GM18951 (cell line): ENCODE results near the gene STXBP6.
"Not testable (repeated sequence)": the region's sequence is repeated elsewhere in the genome, so short reads cannot be mapped to it uniquely, and the experiment has no call there.

Experiments
- POLR2A ChIP-seq: IDR thresholded peaks from 4 replicates; pipeline ENCODE4 v1.6.1; 2011; ENCODE audit warnings: mild to moderate bottlenecking; ENCODE audit not compliant: insufficient read length, insufficient read depth; ENCODE audit errors: extremely low read depth
- in situ Hi-C: fragments of 300-500 bp; cut with MboI; formaldehyde crosslinking; loops from one replicate; pipeline ENCODE4 v1.12.0; 2022; ENCODE audit warnings: low sequenced_read_pairs, mixed read lengths, inconsistent platforms; ENCODE audit not compliant: unreplicated experiment

Gene STXBP6

GRCh38 chr14:24838945-24839616 lies 210.9 kb downstream of the STXBP6 start:
- in situ Hi-C loops: no loop called here
- TF ChIP-seq POLR2A: no peak

DNA sequence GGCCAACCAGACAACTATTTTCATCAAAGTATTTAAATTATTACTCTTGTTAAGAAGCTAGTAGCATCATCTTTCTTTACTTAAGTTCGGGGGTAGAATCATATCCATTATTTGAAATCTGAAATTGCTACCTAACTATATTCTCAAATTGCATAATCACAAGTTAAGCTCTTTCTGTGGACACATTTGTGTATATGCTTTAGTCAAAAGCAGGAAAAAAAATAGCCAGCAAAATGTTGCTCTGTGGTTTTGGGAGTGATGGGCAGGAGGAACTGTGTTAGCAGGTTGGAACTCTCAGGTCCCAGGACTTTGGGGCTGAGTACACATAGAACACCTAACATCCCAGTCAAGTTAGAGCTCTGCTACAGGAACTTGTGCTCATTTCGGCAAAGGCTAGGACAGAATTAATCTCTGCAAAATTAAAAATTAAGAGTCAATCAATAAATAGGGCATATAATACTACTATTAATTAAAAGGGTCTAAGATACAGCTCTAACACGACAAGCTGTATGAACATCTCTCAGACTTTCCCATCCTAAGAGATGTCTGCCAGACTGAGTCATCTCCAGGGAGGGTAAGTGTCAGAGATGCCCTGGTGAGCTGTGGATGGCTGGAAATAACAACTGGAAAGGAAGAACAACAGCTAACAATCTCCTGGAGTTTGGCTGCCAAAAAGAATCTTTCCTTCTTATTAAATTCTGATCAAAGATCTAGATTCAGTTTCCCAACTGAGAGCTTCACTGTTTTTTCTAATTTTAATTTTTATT lies 212.5 kb downstream of the STXBP6 start:
- in situ Hi-C loops: no loop called here
- TF ChIP-seq POLR2A: no peak

DNA sequence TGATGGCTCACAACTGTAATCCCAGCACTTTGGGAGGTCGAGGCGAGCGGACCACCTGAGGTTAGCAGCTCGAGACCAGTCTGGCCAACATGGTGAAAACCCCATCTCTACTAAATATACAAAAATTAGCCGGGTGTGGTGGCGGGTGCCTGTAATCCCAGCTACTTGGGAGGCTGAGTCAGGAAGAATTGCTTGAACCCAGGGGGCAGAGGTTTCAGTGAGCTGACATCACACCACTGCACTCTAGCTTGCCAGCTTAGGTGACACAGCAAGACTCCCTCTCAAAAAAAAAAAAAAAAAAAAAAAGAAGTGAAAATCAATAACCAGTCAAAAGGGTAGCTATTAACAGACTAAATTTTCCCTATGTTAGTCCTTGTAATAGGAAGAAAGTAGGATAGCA lies 213.6 kb downstream of the STXBP6 start:
- in situ Hi-C loops: not testable (repeated sequence)

GRCh38 chr14:24834956-24835355 lies 215.0 kb downstream of the STXBP6 start:
- in situ Hi-C loops: no loop called here
- TF ChIP-seq POLR2A: no peak

- no peak for TF ChIP-seq POLR2A
- in situ Hi-C loops: no loop called here
Measured at GRCh38 chr14:24833385-24833784, 216.6 kb downstream of the STXBP6 start.

- TF ChIP-seq POLR2A: no peak
- in situ Hi-C loops: no loop called here
Measured at GRCh38 chr14:24831677-24832076, 218.3 kb downstream of the STXBP6 start.

GRCh38 chr14:24829862-24830261 lies 220.1 kb downstream of the STXBP6 start:
- TF ChIP-seq POLR2A: no peak
- in situ Hi-C loops: no loop called here

- in situ Hi-C loops: no loop called here
Measured at GRCh38 chr14:24828486-24828885, 221.5 kb downstream of the STXBP6 start.

DNA sequence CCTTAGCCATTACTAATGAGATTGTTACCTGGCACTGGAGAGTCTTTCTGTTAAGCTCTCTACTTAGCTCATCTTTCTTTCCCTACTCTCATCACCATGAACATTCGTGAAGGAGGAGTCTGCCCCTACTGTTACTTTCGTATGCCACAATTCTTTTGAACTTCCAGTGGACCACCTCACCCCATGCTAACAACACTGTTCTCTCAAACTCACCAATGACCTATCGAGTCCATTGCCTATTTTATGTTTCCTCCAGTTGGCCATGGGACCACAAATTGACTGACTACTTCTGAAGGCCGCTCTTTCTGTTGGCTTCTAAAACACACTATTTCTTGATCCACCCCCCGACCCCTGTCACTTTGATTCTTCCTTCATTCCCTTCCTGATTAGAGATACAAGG lies 223.6 kb downstream of the STXBP6 start:
- in situ Hi-C loops: no loop called here
- TF ChIP-seq POLR2A: no peak

More at GRCh38 chr14:24828486-24828885, 221.5 kb downstream of the STXBP6 start:
- no peak for TF ChIP-seq POLR2A

GRCh38 chr14:24820616-24821015 lies 229.3 kb downstream of the STXBP6 start:
- in situ Hi-C loops: loop anchor here (25.0 kb wide), 1 partner anchor 317 kb away; no protein-coding TSS in a partner anchor
- no peak for TF ChIP-seq POLR2A

DNA sequence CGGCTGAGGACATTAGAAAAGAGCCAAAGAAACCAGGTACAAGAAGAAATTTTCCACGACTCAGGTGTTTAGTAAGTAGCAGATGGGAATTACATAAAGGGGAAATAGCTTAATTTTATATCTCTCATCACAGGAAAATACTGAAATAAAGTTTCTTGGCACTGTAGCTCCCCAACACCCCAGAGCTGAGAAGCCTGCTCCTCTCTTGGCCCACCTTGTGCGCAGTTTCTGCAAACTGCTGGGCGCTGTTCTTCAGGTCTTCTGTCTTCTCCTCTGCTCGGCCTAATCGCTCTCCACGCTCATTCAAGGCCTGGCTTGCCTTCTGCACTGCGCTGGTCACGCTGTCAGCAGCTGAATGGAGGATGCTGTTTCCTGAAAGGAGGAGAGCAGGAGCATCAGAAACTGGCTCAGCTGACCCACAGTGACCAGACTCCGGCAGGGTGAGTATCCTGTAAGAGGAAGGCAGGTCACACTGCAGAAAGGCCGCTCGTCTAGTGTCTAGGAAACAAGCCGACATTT lies 231.1 kb downstream of the STXBP6 start:
- no peak for TF ChIP-seq POLR2A

DNA sequence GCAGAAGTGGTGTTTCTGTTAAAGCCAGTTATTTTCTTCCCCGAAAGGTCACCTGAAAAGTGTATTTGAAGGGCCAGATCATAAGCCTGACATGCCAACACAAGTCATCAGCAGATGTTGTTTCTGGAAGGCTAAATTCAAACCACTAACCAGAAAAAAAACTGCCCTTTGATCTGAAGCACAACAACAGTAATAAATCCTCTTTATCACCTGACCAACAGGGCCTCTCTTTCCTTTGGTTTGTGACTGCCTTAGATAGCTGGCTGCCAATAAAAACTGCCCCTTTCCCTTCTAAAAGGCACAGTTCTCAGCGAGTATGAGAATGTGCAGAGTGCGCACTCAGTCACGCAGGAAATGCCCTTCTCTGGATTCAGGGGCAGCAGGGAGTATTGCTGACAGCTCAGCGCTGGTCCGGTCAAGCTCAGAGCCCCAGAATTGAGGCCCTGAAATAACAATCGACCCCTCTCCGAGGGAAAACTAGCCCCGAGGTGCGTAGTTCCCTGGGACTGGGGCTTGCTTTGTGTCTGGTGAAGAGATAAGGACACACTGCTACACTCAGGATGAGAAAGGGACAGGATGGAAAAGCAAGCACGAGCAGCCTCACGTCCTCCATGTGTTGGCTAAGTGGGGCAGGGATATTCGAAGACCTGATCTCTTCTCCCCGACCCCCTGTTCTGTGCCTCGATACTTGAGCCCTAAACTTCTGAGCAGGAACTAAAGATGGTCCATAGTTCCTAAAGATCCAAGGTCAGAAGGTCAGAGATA lies 231.7 kb downstream of the STXBP6 start:
- no peak for TF ChIP-seq POLR2A
- in situ Hi-C loops: loop anchor here (25.0 kb wide), 1 partner anchor 319 kb away; no protein-coding TSS in a partner anchor

More for the DNA sequence above, 231.1 kb downstream of the STXBP6 start:
- in situ Hi-C loops: loop anchor here (25.0 kb wide), 1 partner anchor 318 kb away; no protein-coding TSS in a partner anchor

- TF ChIP-seq POLR2A: no peak
- in situ Hi-C loops: loop anchor here (25.0 kb wide), 1 partner anchor 320 kb away; no protein-coding TSS in a partner anchor
Measured at GRCh38 chr14:24817212-24818057, 232.5 kb downstream of the STXBP6 start.

- TF ChIP-seq POLR2A: no peak
- in situ Hi-C loops: loop anchor here (25.0 kb wide), 1 partner anchor 320 kb away; no protein-coding TSS in a partner anchor
Measured at GRCh38 chr14:24816929-24817211, 233.1 kb downstream of the STXBP6 start.
